ENCODE measurements around the gene GFM1.

The GFM1 gene

DNA sequence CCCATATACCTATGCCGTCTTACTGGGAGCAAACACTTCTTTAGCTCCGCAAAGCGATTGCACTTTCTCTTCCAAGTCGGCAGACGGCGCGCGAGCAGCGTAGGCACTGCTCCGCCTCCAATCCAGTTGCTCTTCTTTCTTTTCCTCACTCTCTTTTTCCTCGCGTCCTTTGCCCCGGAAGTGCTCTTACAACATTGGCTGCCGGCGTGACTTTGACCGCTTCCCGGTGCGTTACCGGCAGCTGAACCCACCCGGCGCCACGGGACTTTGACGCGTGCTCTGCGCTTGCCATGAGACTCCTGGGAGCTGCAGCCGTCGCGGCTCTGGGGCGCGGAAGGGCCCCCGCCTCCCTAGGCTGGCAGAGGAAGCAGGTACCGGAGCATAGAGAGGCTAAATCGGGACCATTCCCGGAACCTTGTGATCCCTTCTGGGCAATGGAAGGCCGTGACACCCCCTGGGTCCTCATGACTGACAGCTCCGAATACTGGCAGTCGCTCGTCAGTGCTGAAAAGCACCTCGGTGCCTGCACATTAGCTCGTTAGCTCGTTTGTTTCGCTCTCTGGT is at the start of gene GFM1:
TSS of gene GFM1 (plus strand) at position 183 of the 564 bp plus-strand sequence. CDS start at position 291, 108 bp downstream.
- FAIRE-seq, result peak; percentile 87
- peak; percentile 88 for DNase-seq (ENCODE audit: insufficient read length, low spot score)

DNA sequence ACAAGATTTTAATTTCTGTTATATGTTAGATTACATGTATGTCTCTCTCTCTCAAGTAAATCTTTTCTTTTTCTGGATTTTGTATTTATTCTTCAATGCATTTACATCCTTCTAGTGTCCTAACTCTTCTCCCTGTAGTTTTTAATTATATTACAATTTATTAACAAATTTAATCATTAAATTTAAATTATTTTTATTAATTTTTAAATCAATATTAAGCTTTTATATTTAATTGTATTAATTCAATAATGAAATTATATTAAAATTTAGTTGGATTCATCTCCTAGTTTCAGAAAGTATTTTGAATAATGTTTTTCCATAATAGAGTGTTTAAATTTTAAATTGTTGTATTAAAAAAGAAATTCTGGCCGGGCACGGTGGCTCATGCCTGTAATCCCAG is 43.5 kb upstream of the GFM1 start:
- DNase-seq (ENCODE audit: insufficient read length, low spot score) (no peak), FAIRE-seq (no peak)

DNA sequence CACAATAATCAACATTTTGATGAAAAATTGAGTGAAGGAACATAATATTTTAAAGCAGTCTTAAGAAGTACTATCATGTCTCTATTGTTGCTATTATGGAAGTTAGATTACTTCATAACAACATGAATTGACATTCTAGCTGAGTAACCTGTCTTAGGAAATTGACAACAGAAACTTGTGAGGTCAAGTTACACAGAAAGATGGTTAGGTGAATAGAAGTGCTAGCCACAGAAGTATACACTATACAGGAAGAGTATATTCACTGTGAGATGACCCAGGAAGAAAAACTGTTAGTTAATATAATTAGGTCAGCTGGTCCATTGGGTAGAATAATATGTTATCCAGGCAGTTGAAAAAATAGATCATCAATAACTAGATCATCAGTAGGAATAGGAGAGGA is 42.1 kb upstream of the GFM1 start:
- DNase-seq (ENCODE audit: insufficient read length, low spot score) (no peak), FAIRE-seq (no peak)

DNA sequence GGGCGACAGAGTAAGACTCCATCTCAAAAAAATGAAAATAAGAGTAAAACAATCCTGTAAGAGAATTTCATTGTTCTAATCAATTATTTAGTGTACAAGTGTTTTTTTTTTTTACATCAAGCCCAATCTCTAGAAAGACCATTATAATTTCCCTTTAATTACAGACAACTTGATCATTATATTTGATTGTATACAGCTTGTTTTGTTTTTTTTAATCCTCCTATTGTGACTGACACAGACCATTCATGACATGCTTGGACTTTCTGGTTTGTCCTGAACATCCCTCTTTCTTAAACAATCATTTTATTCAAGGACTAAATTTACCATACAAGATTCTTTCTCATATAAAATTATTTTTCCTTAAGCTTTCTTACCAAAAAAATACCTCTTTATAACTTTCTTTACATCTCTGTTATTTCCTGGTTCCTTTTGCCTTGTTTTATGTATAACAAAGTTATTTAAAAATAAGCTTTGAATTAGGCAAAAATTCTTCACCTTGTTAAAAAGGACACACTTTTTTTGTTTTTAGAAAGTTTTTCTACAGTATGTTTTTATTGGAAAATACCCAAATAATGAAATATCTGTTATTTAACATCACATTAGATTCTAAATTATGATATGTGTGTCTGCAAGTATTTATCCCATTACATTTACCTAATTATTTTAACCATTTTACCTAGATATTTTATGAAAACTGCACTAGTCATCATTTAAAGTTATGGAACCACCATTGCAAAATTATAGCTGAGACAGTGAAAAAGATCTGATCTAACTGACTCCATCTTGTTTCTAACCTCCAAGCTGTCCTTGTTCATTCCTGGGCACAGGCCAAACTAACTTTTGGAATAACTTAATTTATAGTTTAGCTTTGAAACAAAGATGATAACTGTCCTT is 26.1 kb upstream of the GFM1 start:
- DNase-seq (ENCODE audit: insufficient read length, low spot score) (no peak), FAIRE-seq (no peak)

DNA sequence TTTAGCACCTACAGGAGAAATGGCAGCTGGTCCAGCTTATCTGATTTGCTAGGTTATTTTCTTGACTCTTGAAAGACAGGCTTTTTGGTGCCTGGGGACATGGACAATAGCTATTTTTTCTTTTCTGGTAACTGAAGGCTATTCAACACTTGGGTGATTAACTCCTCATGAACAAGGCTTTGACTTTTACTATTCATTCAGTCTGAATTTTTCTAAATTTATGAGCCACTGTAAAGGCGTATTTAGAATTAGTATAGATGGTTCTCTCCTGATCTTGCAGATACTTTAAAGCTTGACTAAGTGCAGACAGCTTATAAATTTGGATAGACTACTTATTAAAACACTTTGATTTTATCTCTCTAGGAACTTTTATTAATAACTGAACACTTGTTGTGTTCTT is 18.4 kb upstream of the GFM1 start:
- DNase-seq (ENCODE audit: insufficient read length, low spot score) (no peak), FAIRE-seq (no peak)

DNA sequence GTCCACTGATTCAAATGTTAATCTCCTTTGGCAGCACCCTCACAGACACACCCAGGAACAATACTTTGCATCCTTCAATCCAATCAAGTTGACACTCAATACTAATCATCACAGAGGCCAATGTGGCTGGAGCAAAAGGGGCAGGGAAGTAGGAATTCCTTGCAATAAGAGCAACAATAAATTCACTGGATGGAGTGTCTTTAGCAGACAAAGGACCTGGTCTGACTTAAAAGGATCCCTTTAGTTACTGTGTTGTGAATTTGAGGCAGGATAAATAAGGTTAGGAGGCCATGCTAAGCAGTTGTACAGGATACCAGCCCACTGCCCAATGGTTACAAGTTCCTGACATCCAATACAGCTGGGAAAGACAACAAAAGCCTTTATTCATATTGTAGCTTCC is 12.3 kb upstream of the GFM1 start:
- FAIRE-seq, result no peak
- DNase-seq (ENCODE audit: insufficient read length, low spot score), result no peak

DNA sequence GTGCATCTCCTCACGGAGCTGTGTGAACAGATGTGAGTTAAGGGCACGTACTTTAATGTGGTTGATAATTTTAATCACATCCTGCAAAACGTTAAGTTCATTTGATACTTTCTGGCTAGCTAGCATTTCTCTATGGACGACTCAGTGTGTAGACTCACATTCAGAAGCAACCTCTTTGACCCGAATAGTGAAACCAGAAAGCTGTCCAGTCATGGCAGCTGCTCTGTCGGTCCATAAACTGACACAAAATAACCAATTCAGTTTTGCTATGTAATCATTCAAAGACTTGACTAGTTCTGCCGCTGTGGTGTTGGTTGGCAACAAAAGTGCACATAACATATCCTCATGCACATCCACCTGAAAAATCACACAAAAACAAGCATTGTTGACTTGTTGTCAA is 3.7 kb upstream of the GFM1 start:
- no peak for FAIRE-seq
- DNase-seq (ENCODE audit: insufficient read length, low spot score), result no peak

DNA sequence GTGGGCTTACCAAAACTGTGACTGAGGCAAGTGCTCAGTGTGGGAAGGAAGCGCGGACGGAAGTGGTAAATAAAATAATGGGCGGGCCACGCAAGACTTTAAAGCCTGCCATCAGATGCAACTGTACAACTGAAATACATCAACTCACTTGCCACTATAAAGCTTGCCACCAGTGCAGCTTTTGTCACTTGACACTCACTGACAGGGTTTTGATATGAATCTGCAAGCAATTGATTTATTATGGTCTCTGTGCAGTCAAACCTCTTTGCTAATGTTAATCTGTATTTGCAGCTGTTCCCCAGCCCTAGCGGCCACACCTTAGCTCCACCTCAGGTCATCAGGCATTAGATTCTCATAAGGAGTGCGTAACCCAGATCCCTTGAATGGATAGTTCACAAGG is 2.3 kb upstream of the GFM1 start:
- DNase-seq (ENCODE audit: insufficient read length, low spot score) (no peak), FAIRE-seq (no peak)

DNA sequence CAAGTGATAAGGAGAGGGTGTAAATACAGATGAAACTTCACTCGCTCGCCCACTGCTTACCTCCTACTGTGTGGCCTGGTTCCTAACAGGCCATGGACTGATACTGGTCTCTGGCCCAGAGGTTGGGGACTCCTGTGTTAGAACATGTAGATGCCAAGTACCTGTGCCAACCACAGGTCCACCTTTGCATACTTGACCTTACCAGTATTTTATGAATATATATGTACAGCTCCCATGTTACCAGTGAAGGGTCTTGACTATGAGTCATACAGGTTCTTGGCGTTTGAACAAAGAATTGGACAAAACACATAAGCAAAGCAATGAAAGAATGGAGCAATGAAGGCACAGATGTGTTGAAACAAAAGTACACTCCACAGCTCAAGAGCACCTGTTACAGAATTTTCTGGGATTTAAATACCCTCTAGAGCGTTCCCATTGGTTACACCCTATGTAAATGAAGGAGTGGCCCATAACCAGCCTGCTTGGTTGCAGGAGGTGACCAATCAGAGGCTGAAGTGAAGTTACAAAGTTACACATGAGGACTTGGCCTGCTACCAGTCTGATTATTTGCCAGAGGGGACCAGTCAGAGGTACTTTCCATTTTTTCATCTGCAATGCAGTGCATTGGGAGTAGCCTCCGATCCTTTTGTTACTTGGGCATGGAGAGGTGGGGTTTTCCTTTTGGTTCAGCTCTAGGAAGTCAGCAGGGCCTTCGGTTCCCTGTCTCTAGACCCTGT is 1.7 kb upstream of the GFM1 start:
- DNase-seq (ENCODE audit: insufficient read length, low spot score) (no peak), FAIRE-seq (no peak)

DNA sequence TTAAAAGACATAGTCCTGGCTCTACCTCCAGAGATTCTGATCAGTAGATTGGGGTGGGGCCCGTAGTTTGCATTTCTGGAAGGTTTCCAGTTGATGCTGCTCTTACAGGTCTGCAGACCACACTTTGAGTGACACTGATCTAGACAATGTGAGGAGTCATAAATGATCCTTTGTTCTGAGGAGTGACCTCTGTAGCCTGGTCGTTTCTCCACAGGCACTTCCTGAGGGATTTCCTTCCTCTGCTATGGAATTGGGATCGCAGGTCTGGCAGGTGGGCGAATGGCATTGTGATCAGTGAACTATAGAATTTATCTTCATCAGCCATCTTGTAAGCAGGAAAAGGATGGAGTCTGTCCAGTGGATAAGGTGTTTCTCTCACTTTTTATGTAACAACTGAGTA is 5.5 kb downstream of the GFM1 start:
- DNase-seq (ENCODE audit: insufficient read length, low spot score) (no peak), FAIRE-seq (no peak)

DNA sequence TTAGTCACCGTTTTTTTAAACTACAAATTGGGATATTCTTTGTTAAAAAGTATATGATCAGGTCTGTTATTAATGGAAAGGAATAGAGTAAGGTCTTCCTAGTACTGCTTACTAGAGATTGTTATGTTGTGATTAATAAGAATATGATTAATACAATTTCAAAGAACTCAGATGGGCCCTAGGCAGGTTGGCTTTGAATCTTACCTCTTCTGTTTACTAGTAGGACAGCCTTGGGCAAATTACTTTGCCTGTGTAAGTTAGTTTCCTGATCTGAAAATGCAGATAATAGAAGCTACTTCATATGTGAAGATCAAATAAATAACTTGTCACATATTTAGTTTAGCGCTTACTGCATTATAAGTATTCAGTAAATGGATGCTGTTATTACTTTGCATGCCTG is 6.9 kb downstream of the GFM1 start:
- no peak for FAIRE-seq
- no peak for DNase-seq (ENCODE audit: insufficient read length, low spot score)

DNA sequence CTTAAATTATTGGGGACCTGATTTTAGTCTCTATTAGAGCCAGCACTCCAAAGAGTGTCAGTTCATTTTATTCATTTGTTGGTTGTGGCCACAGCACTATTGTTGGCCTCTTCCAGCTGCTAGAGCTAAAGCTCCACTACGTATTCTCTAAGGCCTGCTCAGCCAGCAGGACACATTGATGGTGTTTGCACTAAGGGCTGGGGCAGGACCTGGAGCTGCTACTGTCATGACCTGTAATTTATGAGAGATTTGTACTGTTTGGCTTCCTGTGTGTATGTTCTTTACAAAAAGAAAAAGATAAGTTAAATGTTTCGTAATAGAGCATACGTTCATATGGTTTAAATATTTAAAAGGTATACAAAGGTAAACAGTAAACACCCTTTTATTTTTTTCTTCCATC is 8.1 kb downstream of the GFM1 start:
- FAIRE-seq, result no peak

DNA sequence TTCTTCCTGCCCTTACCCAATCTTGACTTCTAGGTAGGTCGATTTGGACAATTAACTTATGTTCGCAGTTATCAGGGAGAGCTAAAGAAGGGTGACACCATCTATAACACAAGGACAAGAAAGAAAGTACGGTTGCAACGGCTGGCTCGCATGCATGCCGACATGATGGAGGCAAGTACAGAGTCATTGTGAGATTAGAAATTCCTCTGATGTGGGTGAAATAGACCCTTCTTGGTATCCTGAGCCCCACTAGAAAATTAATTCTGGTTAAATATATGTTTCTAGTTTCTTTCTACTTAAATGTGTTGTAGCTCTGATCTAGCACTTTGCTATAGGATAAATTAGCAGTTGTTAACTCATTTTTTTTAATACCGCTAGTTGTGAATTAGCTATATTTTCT is 14.6 kb downstream of the GFM1 start:
- no peak for FAIRE-seq
- DNase-seq (ENCODE audit: insufficient read length, low spot score), result no peak

More for the DNA sequence above, 8.1 kb downstream of the GFM1 start:
- no peak for DNase-seq (ENCODE audit: insufficient read length, low spot score)

DNA sequence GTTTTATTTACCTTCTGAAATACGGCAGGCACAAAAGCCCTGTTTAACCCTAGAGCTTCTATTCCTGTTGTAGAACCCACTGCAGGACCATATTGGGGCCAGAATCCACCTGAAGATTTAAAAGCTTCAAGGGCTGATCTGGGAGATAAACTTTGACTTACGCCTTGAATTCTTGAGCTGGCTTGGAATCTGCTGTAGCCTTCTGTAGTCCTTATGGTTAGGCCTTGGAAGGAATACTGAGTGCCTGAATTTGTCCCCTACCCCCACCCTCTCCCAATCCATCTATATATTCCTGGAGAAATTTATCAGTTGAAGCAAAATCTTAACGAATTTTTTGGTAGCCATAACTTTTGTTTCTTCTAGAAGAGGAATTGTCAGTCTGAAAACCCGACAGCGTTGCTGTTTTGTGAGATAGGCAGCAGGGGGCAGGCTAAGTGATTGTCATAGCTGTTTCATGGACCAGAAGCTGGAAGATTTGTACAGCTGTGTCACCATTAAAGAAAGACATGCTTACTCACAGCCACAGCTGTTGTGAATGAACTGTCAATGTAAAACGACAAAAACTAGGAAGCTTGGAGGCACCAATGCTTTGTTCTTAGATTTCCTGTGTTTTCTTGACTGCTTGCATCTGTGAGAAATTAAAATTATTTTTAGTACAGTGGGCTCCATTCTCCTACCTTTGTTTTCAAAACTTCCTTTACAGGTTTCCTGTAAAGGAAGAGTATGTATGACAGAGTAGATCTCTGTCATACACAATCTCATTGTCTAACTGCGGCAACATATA is 15.3 kb downstream of the GFM1 start:
- DNase-seq (ENCODE audit: insufficient read length, low spot score) (peak; percentile 57), FAIRE-seq (peak; percentile 4)

DNA sequence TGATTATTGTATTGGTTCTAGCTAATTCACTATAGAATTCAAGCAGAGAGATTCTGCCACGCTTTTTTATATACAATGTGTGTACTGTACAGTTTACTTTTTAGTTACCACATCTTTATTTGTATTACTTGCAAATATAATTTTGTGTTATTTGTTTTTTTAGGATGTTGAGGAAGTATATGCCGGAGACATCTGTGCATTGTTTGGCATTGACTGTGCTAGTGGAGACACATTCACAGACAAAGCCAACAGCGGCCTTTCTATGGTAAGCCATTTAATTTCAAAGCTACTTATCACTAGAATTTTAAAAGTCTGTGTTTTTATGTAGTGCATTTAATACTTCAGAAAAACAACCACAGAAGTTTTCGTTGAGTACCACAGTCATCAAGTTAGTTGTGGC is 16.4 kb downstream of the GFM1 start:
- FAIRE-seq (no peak), DNase-seq (ENCODE audit: insufficient read length, low spot score) (no peak)

DNA sequence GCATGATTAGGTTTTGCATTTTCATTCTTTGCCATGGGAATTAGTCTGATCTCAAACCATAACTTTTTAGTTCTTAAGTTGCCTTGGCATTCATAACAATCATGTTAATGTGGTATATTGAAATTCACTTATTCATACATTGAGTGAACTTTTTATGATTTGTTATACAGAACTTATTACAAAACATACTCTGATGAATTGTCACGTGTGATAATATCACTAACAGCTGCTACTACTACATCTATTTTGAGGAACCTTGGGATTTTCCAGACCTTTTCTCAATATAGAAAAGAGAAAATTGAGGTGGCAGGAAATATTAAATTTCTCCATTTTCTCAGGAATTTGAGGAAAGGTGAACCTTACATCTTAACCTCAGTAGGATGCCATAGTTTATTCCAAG is 18.9 kb downstream of the GFM1 start:
- DNase-seq (ENCODE audit: insufficient read length, low spot score) (no peak), FAIRE-seq (no peak)

DNA sequence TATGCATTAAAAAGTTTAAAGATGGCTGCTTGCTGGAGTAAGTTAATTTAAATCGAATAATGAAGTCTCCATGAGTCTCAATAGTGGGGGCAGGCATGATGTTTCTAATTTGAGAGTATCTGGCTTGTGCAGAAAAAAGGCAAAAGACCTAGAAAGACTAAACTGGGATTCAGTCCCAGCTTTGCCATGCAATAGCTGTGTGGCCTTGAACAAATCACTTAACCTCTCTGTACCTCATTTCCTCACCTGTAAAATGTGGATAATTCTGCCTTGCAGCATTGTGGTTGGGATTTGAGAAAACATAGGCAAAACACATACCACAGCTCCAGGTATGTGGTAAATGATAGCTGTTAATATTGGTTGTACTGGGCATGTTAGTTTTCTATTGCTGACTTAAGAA is 19.5 kb downstream of the GFM1 start:
- FAIRE-seq (no peak), DNase-seq (ENCODE audit: insufficient read length, low spot score) (no peak)

DNA sequence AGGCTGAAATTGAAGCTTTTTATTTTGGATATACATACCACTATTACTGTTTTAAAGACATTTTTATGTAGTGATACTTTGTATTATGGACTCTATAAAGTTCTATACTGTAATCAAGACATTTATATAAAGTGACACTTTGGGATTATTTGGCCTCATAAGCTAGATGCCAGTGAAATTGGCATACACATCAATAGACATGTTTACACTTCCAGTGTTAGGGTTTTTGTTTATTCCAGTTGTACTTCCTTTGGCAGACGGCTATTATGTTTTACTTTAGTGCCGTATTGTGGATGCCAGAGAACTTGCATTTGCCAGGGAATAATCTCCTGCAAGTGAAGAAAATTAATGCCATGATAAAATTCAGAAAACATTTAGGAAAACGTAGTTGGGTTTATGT is 22.1 kb downstream of the GFM1 start:
- DNase-seq (ENCODE audit: insufficient read length, low spot score) (no peak), FAIRE-seq (no peak)

DNA sequence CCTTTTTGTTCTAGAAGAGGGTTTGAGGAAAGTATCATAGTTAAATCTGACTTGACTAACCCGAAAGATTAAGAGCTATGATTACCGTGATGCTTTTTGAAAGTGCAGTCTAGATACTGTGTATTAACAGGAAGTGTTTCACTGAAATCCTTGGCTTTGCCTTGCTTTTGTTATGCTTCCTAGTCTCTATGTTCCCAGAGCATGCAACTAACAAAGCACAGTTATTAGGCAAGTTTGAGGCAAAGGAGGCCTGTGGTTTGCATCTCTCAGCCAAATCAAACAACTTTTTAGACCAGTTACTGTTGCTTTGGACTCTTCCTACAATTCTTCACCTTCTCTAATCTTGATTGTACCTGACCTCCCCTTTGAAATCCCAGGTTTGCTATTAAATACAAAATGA is 24.2 kb downstream of the GFM1 start:
- no peak for DNase-seq (ENCODE audit: insufficient read length, low spot score)
- FAIRE-seq, result no peak

DNA sequence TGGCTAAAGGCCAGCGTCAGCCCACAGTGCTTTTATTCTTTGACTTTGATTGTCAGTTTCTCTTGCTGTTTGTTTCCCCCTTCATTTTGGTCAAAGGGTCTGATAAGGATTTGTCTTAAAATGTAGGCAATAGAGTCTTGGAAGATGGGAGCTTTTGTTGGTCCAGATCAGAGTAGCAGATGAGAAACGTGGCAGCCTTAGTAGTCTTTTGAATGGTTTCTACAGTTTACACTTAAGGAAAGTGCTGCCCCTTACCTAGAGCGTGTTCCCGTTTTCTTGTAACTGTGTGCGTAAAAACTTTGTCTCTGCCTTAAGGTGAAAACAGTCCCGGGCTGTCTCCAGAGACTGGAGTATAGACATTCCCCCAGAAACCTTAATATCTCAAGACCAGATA is 27.5 kb downstream of the GFM1 start:
- DNase-seq (ENCODE audit: insufficient read length, low spot score), result no peak
- no peak for FAIRE-seq

All from HTR-8/SVneo (cell line).